GM12878 (cell line): ENCODE measurements around the gene LRGUK. TPM values are rescaled to one million over a fixed set of nuclear protein-coding genes. Genes with fewer than 3 reads are reported as not detected.

Experiments used
- ATF7 ChIP-seq: fragments of 450-650 bp; IDR thresholded peaks from 2 replicates; pipeline ENCODE4 v1.6.1; 2016; ENCODE audit warnings: low read depth, mild to moderate bottlenecking
- CHD4 ChIP-seq: fragments of 200-600 bp; sonication (generic); IDR thresholded peaks from 2 replicates; pipeline ENCODE4 v1.6.1; 2016; ENCODE audit warnings: mild to moderate bottlenecking
- EP300 ChIP-seq, 2 experiments: fragments of 150-350 bp in 1 of 2; IDR thresholded peaks; 2 replicates each; pipeline ENCODE4 v1.6.1; 2011 to 2012; ENCODE audit warnings: low read depth in 2 of 2, low read length in 2 of 2, borderline replicate concordance in 1 of 2, improper control_type of control experiment in 1 of 2, inconsistent platforms in 1 of 2; ENCODE audit not compliant: control insufficient read depth in 1 of 2
- GATAD2B ChIP-seq: fragments of 450-650 bp; conservative IDR thresholded peaks from 2 replicates; pipeline ENCODE4 v1.6.1; 2017; ENCODE audit warnings: low read depth, mild to moderate bottlenecking, moderate library complexity
- HCFC1 ChIP-seq: fragments of 150-350 bp; IDR thresholded peaks from 2 replicates; pipeline ENCODE4 v1.6.1; 2014; ENCODE audit warnings: low read length
- NBN ChIP-seq: fragments of 450-650 bp; IDR thresholded peaks from 2 replicates; pipeline ENCODE4 v1.6.1; 2016
- NFYA ChIP-seq: IDR thresholded peaks from 2 replicates; pipeline ENCODE4 v1.6.1; 2011; ENCODE audit warnings: low read depth, mild to moderate bottlenecking, low read length, improper control_type of control experiment, borderline replicate concordance
- NR2C1 ChIP-seq: fragments of 450-650 bp; IDR thresholded peaks from 2 replicates; pipeline ENCODE4 v1.6.1; 2017; ENCODE audit warnings: antibody characterized with exemption, mild to moderate bottlenecking, moderate library complexity
- POLR2AphosphoS2 ChIP-seq: IDR thresholded peaks from 2 replicates; pipeline ENCODE4 v1.6.1; 2011; ENCODE audit warnings: low read depth, mild to moderate bottlenecking, low read length, improper control_type of control experiment, moderate library complexity
- POLR2AphosphoS5 ChIP-seq: IDR thresholded peaks from 2 replicates; pipeline ENCODE4 v1.6.1; 2011; ENCODE audit warnings: mild to moderate bottlenecking, low read length, inconsistent platforms
- SMC3 ChIP-seq: IDR thresholded peaks from 2 replicates; pipeline ENCODE4 v1.6.1; 2011; ENCODE audit warnings: low read length, improper control_type of control experiment, borderline replicate concordance
- SREBF1 ChIP-seq: IDR thresholded peaks from 2 replicates; pipeline ENCODE4 v1.6.1; 2012; ENCODE audit warnings: mild to moderate bottlenecking, low read length
- TARDBP ChIP-seq: IDR thresholded peaks from 2 replicates; pipeline ENCODE4 v1.6.1; 2016; ENCODE audit warnings: borderline replicate concordance
- TCF3 ChIP-seq: IDR thresholded peaks from 2 replicates; pipeline ENCODE4 v1.6.1; 2012; ENCODE audit warnings: low read depth, mild to moderate bottlenecking, low read length, borderline replicate concordance; ENCODE audit not compliant: insufficient read depth
- YY1 ChIP-seq: IDR thresholded peaks from 2 replicates; pipeline ENCODE4 v1.6.1; 2011; ENCODE audit warnings: low read depth, mild to moderate bottlenecking, low read length
- ZNF384 ChIP-seq: IDR thresholded peaks from 2 replicates; pipeline ENCODE4 v1.6.1; 2012; ENCODE audit warnings: low read depth, mild to moderate bottlenecking, low read length, improper control_type of control experiment, borderline replicate concordance
- polyA plus RNA-seq, 11 experiments: library from polyadenylated mRNA; depleted of rRNA in 4 of 11; unstranded in 6 of 11; stranded (reverse) in 5 of 11; fragments of >200 nt; fragmentation: Nextera tagmentation in 4 of 11; fragmentation: Illumina TruSeq in 1 of 11; extraction: Ambion mirVana in 4 of 11; extraction: Trizol in 1 of 11; gene quantifications; 1 replicate in 1 of 11; 2 replicates in 10 of 11; pipeline versions ENCODE4 v1.2.1 to v1.2.3, GENCODE V29; 2011 to 2016; ENCODE audit warnings: inconsistent platforms in 2 of 11, missing spikeins in 2 of 11, low read depth in 1 of 11
- total RNA-seq, 4 experiments: library from RNA; depleted of rRNA in 3 of 4; stranded (reverse); fragments of >200 nt in 3 of 4; fragmentation: Illumina TruSeq in 1 of 4; extraction: Trizol in 1 of 4; gene quantifications; 2 replicates each; pipeline versions ENCODE4 v1.2.1 to v1.2.3, GENCODE V29; 2013 to 2021
- TF ChIP-seq, protein P1 (sequence below): fragments of 450-650 bp; IDR thresholded peaks from 2 replicates; pipeline ENCODE4 v1.6.1; 2017; ENCODE audit warnings: mild to moderate bottlenecking, moderate library complexity
- TF ChIP-seq, protein P2 (sequence below): fragments of 450-650 bp; IDR thresholded peaks from 2 replicates; pipeline ENCODE4 v1.6.1; 2017; ENCODE audit warnings: mild to moderate bottlenecking, low read depth, inconsistent platforms; ENCODE audit not compliant: poor library complexity, severe bottlenecking
- TF ChIP-seq, protein P3 (sequence below): IDR thresholded peaks from 2 replicates; pipeline ENCODE4 v1.6.1; 2012; ENCODE audit warnings: improper control_type of control experiment, low read depth, low read length; ENCODE audit not compliant: insufficient replicate concordance

Gene LRGUK
- total and polyA plus RNA-seq, 10 of the 15 experiments (the other 5 are each of a cell fraction or from before 2014, with no cell fraction given) = 0.04 to 0.14 (median 0.08) TPM; not detected in 3

DNA sequence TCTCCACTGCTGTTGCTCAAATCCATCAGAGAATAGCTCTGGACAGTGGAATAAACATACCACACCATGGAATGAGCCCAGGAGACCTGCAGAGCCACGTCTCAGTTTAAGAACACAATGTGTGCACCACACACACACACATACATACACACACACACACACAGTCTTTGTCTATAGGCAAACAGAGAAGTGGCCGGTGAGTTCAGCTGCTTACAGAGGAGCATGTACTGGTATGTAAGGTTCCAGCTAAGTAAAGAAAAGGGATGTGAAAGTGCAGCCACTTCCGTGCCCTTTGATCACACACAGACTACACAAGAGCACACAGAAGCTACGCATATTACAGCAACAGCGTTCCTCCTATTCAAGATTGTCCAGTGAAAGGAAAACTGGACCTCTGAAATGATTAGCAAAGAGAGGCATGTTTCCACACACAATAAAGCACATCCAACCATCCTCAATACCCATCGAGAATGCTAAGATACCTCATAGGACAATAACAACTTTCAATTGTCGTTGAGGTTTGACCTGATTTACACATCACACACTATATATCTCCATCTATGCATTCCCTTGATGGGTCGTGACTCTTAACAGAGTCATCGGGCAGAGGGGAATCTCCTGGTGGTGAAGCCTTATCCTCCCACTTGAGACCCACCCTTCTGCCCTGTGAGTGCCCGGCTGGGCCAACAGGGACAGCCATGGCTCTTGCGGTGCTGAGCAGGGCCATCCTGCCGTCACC, 166.0 kb downstream of the LRGUK start (continued):
- TF ChIP-seq NBN (peak; percentile 98), SREBF1 (no peak), POLR2AphosphoS2 (no peak), GATAD2B (peak; percentile 77; the same call in 1 of the 2 replicates), SMC3 (peak; percentile 14; the same call in 1 of the 2 replicates), TCF3 (peak; percentile 49; the same call in 1 of the 2 replicates), POLR2AphosphoS5 (no peak), NR2C1 (no peak), TARDBP (0 out of 2 replicates have a peak, but pooled peaks have one; percentile 63), NFYA (no peak), CHD4 (no peak), YY1 (peak; percentile 51; the same call in 1 of the 2 replicates), HCFC1 (no peak), ZNF384 (no peak), EP300 (IDR thresholded peaks at IDR 0.05; ENCODE audit: borderline replicate concordance in 1 of 2, control insufficient read depth in 1 of 2, low read depth in 2 of 2, low read length in 2 of 2) (peak; percentile 60 to 86; a peak in 3 of 4 replicates), ATF7 (peak; percentile 78)
- TF ChIP-seq, protein P1, sequence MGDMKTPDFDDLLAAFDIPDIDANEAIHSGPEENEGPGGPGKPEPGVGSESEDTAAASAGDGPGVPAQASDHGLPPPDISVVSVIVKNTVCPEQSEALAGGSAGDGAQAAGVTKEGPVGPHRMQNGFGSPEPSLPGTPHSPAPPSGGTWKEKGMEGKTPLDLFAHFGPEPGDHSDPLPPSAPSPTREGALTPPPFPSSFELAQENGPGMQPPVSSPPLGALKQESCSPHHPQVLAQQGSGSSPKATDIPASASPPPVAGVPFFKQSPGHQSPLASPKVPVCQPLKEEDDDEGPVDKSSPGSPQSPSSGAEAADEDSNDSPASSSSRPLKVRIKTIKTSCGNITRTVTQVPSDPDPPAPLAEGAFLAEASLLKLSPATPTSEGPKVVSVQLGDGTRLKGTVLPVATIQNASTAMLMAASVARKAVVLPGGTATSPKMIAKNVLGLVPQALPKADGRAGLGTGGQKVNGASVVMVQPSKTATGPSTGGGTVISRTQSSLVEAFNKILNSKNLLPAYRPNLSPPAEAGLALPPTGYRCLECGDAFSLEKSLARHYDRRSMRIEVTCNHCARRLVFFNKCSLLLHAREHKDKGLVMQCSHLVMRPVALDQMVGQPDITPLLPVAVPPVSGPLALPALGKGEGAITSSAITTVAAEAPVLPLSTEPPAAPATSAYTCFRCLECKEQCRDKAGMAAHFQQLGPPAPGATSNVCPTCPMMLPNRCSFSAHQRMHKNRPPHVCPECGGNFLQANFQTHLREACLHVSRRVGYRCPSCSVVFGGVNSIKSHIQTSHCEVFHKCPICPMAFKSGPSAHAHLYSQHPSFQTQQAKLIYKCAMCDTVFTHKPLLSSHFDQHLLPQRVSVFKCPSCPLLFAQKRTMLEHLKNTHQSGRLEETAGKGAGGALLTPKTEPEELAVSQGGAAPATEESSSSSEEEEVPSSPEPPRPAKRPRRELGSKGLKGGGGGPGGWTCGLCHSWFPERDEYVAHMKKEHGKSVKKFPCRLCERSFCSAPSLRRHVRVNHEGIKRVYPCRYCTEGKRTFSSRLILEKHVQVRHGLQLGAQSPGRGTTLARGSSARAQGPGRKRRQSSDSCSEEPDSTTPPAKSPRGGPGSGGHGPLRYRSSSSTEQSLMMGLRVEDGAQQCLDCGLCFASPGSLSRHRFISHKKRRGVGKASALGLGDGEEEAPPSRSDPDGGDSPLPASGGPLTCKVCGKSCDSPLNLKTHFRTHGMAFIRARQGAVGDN = no peak
- TF ChIP-seq, protein P2, sequence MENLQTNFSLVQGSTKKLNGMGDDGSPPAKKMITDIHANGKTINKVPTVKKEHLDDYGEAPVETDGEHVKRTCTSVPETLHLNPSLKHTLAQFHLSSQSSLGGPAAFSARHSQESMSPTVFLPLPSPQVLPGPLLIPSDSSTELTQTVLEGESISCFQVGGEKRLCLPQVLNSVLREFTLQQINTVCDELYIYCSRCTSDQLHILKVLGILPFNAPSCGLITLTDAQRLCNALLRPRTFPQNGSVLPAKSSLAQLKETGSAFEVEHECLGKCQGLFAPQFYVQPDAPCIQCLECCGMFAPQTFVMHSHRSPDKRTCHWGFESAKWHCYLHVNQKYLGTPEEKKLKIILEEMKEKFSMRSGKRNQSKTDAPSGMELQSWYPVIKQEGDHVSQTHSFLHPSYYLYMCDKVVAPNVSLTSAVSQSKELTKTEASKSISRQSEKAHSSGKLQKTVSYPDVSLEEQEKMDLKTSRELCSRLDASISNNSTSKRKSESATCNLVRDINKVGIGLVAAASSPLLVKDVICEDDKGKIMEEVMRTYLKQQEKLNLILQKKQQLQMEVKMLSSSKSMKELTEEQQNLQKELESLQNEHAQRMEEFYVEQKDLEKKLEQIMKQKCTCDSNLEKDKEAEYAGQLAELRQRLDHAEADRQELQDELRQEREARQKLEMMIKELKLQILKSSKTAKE = peak; percentile 82
- TF ChIP-seq, protein P3, sequence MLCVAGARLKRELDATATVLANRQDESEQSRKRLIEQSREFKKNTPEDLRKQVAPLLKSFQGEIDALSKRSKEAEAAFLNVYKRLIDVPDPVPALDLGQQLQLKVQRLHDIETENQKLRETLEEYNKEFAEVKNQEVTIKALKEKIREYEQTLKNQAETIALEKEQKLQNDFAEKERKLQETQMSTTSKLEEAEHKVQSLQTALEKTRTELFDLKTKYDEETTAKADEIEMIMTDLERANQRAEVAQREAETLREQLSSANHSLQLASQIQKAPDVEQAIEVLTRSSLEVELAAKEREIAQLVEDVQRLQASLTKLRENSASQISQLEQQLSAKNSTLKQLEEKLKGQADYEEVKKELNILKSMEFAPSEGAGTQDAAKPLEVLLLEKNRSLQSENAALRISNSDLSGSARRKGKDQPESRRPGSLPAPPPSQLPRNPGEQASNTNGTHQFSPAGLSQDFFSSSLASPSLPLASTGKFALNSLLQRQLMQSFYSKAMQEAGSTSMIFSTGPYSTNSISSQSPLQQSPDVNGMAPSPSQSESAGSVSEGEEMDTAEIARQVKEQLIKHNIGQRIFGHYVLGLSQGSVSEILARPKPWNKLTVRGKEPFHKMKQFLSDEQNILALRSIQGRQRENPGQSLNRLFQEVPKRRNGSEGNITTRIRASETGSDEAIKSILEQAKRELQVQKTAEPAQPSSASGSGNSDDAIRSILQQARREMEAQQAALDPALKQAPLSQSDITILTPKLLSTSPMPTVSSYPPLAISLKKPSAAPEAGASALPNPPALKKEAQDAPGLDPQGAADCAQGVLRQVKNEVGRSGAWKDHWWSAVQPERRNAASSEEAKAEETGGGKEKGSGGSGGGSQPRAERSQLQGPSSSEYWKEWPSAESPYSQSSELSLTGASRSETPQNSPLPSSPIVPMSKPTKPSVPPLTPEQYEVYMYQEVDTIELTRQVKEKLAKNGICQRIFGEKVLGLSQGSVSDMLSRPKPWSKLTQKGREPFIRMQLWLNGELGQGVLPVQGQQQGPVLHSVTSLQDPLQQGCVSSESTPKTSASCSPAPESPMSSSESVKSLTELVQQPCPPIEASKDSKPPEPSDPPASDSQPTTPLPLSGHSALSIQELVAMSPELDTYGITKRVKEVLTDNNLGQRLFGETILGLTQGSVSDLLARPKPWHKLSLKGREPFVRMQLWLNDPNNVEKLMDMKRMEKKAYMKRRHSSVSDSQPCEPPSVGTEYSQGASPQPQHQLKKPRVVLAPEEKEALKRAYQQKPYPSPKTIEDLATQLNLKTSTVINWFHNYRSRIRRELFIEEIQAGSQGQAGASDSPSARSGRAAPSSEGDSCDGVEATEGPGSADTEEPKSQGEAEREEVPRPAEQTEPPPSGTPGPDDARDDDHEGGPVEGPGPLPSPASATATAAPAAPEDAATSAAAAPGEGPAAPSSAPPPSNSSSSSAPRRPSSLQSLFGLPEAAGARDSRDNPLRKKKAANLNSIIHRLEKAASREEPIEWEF = no peak
